Keratinocyte (primary cell): ENCODE measurements around the gene RAB21. TPM values are rescaled to one million over a fixed set of nuclear protein-coding genes. Genes with fewer than 3 reads are reported as not detected.

Experiments
- DNase-seq: peaks from one replicate; pipeline ENCODE4 v3.0.0-alpha.2; 2011; ENCODE audit warnings: low read depth, missing footprints, low spot score
- FAIRE-seq: peaks from 2 replicates; lab custom pipeline; 2011; peaks lifted over from hg19 to GRCh38; lab: Jason Lieb, UNC
- H2AFZ ChIP-seq: 2 replicates; pipeline ENCODE4 v1.6.0; 2012; ENCODE audit warnings: low read length, control low read depth, inconsistent platforms; ENCODE audit not compliant: control insufficient read depth
- H3K27ac ChIP-seq: 2 replicates; pipeline ENCODE4 v1.5.1; 2011; ENCODE audit warnings: low read length; ENCODE audit not compliant: control insufficient read depth, insufficient read depth
- H3K27me3 ChIP-seq: 3 replicates; pipeline ENCODE4 v1.6.0; 2011; ENCODE audit warnings: low read length; ENCODE audit not compliant: control insufficient read depth, insufficient read depth; ENCODE audit errors: extremely low read depth
- H3K36me3 ChIP-seq, 2 experiments: 2 replicates in 1 of 2; 3 replicates in 1 of 2; pipeline ENCODE4 v1.5.1; 2011; ENCODE audit warnings: low read length in 2 of 2, mild to moderate bottlenecking in 1 of 2; ENCODE audit not compliant: control insufficient read depth in 2 of 2, insufficient read depth in 2 of 2; ENCODE audit errors: extremely low read depth in 1 of 2
- H3K4me1 ChIP-seq: 3 replicates; pipeline ENCODE4 v1.5.1; 2011; ENCODE audit warnings: low read length; ENCODE audit not compliant: control insufficient read depth, insufficient read depth; ENCODE audit errors: extremely low read depth
- H3K4me2 ChIP-seq: 3 replicates; pipeline ENCODE4 v1.6.0; 2011; ENCODE audit warnings: low read depth, low read length; ENCODE audit not compliant: control insufficient read depth, insufficient read depth; ENCODE audit errors: extremely low read depth
- H3K4me3 ChIP-seq, 3 experiments: fragments of 200-600 bp in 1 of 3; sonication (generic) in 1 of 3; 2 replicates in 2 of 3; 3 replicates in 1 of 3; pipeline ENCODE4 v1.5.1; 2011 to 2016; ENCODE audit warnings: low read length in 3 of 3, mild to moderate bottlenecking in 3 of 3, control low read depth in 2 of 3, inconsistent platforms in 1 of 3, low read depth in 1 of 3, mixed read lengths in 1 of 3, mixed run types in 1 of 3, moderate library complexity in 1 of 3; ENCODE audit not compliant: control insufficient read depth in 2 of 3, insufficient read depth in 2 of 3; ENCODE audit errors: extremely low read depth in 1 of 3
- H3K79me2 ChIP-seq: 2 replicates; pipeline ENCODE4 v1.6.0; 2012; ENCODE audit warnings: low read length; ENCODE audit not compliant: control insufficient read depth, insufficient read depth
- H3K9ac ChIP-seq: 3 replicates; pipeline ENCODE4 v1.6.0; 2011; ENCODE audit warnings: low read length; ENCODE audit not compliant: control insufficient read depth, insufficient read depth; ENCODE audit errors: extremely low read depth
- H3K9me1 ChIP-seq: 3 replicates; pipeline ENCODE4 v1.6.0; 2011; ENCODE audit warnings: low read length; ENCODE audit not compliant: control insufficient read depth, insufficient read depth; ENCODE audit errors: extremely low read depth
- H3K9me3 ChIP-seq: 2 replicates; pipeline ENCODE4 v1.5.1; 2012; ENCODE audit warnings: low read depth, low read length; ENCODE audit not compliant: control insufficient read depth
- H4K20me1 ChIP-seq: 3 replicates; pipeline ENCODE4 v1.6.0; 2011; ENCODE audit warnings: low read length; ENCODE audit not compliant: control insufficient read depth, insufficient read depth; ENCODE audit errors: extremely low read depth
- EZH2 ChIP-seq: IDR thresholded peaks from one replicate; pipeline ENCODE4 v1.6.1; 2012; ENCODE audit warnings: inconsistent platforms, mild to moderate bottlenecking, low read length, moderate library complexity
- dilution Hi-C: fragments of 300-500 bp; cut with MboI; formaldehyde crosslinking; loops from one replicate; pipeline ENCODE4 v1.7.0; 2020; ENCODE audit warnings: low sequenced_read_pairs; ENCODE audit not compliant: extremely low pct_ligation_motif_present
- polyA plus RNA-seq, 5 experiments: library from polyadenylated mRNA; depleted of rRNA in 3 of 5; stranded (reverse) in 3 of 5; stranded (forward) in 1 of 5; unstranded in 1 of 5; fragments of >200 nt; gene quantifications; 1 replicate in 1 of 5; 2 replicates in 3 of 5; 3 replicates in 1 of 5; pipeline versions ENCODE4 v1.2.1 to v1.2.3, GENCODE V29; 2011 to 2012; ENCODE audit warnings: missing spikeins in 2 of 5, low read depth in 1 of 5, low replicate concordance in 1 of 5
- TF ChIP-seq, protein P1 (sequence below), 3 experiments: IDR thresholded peaks in 1 of 3; conservative IDR thresholded peaks in 1 of 3; optimal IDR thresholded peaks in 1 of 3; 2 replicates in 2 of 3; 3 replicates in 1 of 3; pipeline versions ENCODE3 to v1.5.1; 2011; ENCODE audit warnings: low read length in 3 of 3, mild to moderate bottlenecking in 3 of 3, moderate library complexity in 2 of 3, control low read depth in 1 of 3, inconsistent platforms in 1 of 3; ENCODE audit not compliant: insufficient read depth in 2 of 3; ENCODE audit errors: extremely low read depth in 1 of 3

Gene RAB21
- polyA plus RNA-seq, 1 donor (not counting 4 experiments of a cell fraction or from before 2014, with no cell fraction given), result 21.9 TPM

DNA sequence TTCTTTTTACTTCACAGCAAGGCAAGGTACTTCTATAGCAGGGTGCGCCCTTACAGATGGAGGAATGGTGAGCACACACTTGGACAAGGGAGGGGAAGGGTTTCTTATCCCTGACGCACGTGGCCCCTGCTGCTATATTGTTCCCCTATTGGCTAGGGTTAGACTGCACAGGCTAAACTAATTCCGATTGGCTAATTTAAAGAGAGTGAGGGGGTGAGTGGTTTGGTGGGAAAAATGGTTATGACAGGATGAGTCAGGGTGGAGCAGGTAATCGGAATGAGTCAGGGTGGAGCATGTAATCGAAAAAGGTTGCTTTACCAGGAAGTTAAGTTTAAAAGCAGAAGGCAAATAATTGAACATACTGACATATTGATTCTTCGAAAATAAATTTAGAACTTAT lies 23.7 kb upstream of the RAB21 start:
- no peak overlapping the region for H3K27ac ChIP-seq
- no peak overlapping the region for H3K4me3 ChIP-seq
- dilution Hi-C loops, result no loop called here
- H3K9me3 ChIP-seq, result no peaks in the 10 kb centered on the region
- no peak overlapping the region for H3K4me2 ChIP-seq
- H2AFZ ChIP-seq, result no peak overlapping the region
- TF ChIP-seq, protein P1, sequence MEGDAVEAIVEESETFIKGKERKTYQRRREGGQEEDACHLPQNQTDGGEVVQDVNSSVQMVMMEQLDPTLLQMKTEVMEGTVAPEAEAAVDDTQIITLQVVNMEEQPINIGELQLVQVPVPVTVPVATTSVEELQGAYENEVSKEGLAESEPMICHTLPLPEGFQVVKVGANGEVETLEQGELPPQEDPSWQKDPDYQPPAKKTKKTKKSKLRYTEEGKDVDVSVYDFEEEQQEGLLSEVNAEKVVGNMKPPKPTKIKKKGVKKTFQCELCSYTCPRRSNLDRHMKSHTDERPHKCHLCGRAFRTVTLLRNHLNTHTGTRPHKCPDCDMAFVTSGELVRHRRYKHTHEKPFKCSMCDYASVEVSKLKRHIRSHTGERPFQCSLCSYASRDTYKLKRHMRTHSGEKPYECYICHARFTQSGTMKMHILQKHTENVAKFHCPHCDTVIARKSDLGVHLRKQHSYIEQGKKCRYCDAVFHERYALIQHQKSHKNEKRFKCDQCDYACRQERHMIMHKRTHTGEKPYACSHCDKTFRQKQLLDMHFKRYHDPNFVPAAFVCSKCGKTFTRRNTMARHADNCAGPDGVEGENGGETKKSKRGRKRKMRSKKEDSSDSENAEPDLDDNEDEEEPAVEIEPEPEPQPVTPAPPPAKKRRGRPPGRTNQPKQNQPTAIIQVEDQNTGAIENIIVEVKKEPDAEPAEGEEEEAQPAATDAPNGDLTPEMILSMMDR (optimal IDR thresholded peaks at IDR 0.05 in 1 of 3, IDR thresholded peaks at IDR 0.05 in 1 of 3, conservative IDR thresholded peaks at IDR 0.05 in 1 of 3; ENCODE audit: extremely low read depth in 1 of 3, insufficient read depth in 2 of 3, low read length in 3 of 3), result no peak
- no peak for TF ChIP-seq EZH2
- no peaks in the 10 kb centered on the region for H3K27me3 ChIP-seq
- no peaks in the 10 kb centered on the region for H3K79me2 ChIP-seq
- no peaks in the 10 kb centered on the region for H3K9me1 ChIP-seq
- DNase-seq (no peak), FAIRE-seq (no peak)
- no peak overlapping the region for H3K9ac ChIP-seq
- H3K36me3 ChIP-seq, result no peaks in the 10 kb centered on the region
- H4K20me1 ChIP-seq, result no peaks in the 10 kb centered on the region
- no peaks in the 10 kb centered on the region for H3K4me1 ChIP-seq

DNA sequence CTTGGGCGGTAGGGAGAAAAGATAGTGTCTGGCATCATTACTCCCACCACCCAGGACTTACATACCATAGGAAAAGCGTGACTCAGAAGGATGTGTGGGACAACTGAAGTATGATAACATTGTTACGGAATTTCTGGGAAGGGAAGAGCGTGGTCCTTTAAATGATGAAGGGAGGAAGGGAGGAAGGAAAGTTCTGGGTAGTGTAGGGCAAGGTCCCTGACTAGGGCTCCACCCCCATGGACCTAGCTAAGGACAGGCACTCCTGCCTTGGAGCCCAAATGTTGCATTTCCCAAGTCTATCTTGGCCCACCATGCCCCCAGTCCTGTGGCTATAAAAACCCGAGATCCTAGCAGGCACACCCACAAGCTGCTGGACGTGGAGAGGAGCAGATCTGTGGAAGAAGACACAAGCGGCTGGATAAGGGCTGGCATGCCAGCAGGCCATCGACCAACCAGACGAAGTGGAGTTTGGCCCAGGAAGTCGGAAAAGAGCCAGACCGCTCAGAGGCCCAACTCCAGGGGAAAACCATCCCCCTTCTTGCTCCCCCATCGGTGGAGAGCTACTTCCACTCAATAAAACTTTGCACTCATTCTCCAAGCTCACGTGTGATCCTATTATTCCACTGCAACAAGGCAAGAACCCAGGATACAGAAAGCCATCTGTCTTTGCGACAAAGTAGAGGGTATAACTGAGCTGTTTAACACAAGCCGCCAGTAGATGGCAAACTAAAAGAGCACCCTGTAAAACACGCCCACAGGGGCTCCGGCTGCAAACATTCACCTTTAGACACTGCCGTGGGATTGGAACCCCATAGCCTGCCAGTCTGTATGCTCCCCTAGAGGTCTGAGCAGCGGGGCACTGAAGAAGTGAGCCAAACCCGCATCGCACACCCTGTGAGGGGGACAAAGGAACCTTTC lies 23.0 kb upstream of the RAB21 start:
- no peaks in the 10 kb centered on the region for H3K9me1 ChIP-seq
- no peak overlapping the region for H3K4me3 ChIP-seq
- no peak overlapping the region for H3K4me2 ChIP-seq
- no peak overlapping the region for H2AFZ ChIP-seq
- H4K20me1 ChIP-seq, result no peaks in the 10 kb centered on the region
- H3K4me1 ChIP-seq, result no peaks in the 10 kb centered on the region
- no peak overlapping the region for H3K27ac ChIP-seq
- no peak for TF ChIP-seq EZH2
- TF ChIP-seq, protein P1 (optimal IDR thresholded peaks at IDR 0.05 in 1 of 3, IDR thresholded peaks at IDR 0.05 in 1 of 3, conservative IDR thresholded peaks at IDR 0.05 in 1 of 3; ENCODE audit: extremely low read depth in 1 of 3, insufficient read depth in 2 of 3, low read length in 3 of 3), result no peak
- no peaks in the 10 kb centered on the region for H3K27me3 ChIP-seq
- DNase-seq, result no peak
- H3K9me3 ChIP-seq, result no peaks in the 10 kb centered on the region
- H3K36me3 ChIP-seq, result no peaks in the 10 kb centered on the region
- no peak for FAIRE-seq
- dilution Hi-C loops, result no loop called here
- no peaks in the 10 kb centered on the region for H3K79me2 ChIP-seq
- no peak overlapping the region for H3K9ac ChIP-seq
